OCI-LY7 (cell line): ENCODE data around the gene SYNE3. TPM values are rescaled to one million over a fixed set of nuclear protein-coding genes. Genes with fewer than 3 reads are reported as not detected.

ENCODE experiments used
- BruUV-seq: library from RNA; stranded (reverse); fragments of 400-500 nt; replicated peaks from 2 replicates; lab custom pipeline; 2021; lab: Mats Ljungman, UMichigan
- CTCF ChIA-PET: fragments of 300-600 bp; sonication (Branson Sonifier 250); formaldehyde crosslinking; loops from one replicate; lab custom pipeline; 2022; ENCODE audit warnings: antibody characterized with exemption; ENCODE audit not compliant: unreplicated experiment; lab: Charles Lee
- POLR2A ChIA-PET: fragments of 300-600 bp; sonication (Branson Sonifier 250); formaldehyde crosslinking; loops from one replicate; lab custom pipeline; 2022; ENCODE audit warnings: antibody characterized with exemption; lab: Charles Lee
- DNase-seq: peaks from one replicate; pipeline ENCODE4 v3.0.0-alpha.2; 2015; ENCODE audit warnings: low spot score
- H2AFZ ChIP-seq: fragments of 200-600 bp; sonication (generic), shearing (Covaris generic); 2 replicates; pipeline ENCODE4 v1.6.1; 2014; ENCODE audit warnings: mild to moderate bottlenecking, antibody characterized with exemption, low read length, moderate library complexity
- H3K27ac ChIP-seq: fragments of 200-600 bp; sonication (generic); 2 replicates; pipeline ENCODE4 v1.5.1; 2014; ENCODE audit warnings: mixed run types, low read depth, mild to moderate bottlenecking, moderate library complexity, low read length, inconsistent platforms; ENCODE audit not compliant: poor library complexity, severe bottlenecking
- H3K36me3 ChIP-seq: fragments of 200-600 bp; sonication (generic); 2 replicates; pipeline ENCODE4 v1.6.1; 2014; ENCODE audit warnings: mild to moderate bottlenecking, antibody characterized with exemption, low read length, moderate library complexity, mixed read lengths; ENCODE audit not compliant: insufficient read depth
- H3K4me1 ChIP-seq: fragments of 200-600 bp; sonication (generic); 2 replicates; pipeline ENCODE4 v1.5.1; 2014; ENCODE audit warnings: mild to moderate bottlenecking, low read length; ENCODE audit not compliant: insufficient read depth, poor library complexity, severe bottlenecking
- H3K4me2 ChIP-seq: fragments of 200-600 bp; sonication (generic); 2 replicates; pipeline ENCODE4 v1.6.1; 2014; ENCODE audit warnings: mild to moderate bottlenecking, low read length
- H3K4me3 ChIP-seq: fragments of 200-600 bp; sonication (generic); 2 replicates; pipeline ENCODE4 v1.5.1; 2014; ENCODE audit warnings: mild to moderate bottlenecking, low read depth, low read length; ENCODE audit not compliant: poor library complexity, severe bottlenecking
- H3K79me2 ChIP-seq: fragments of 200-600 bp; sonication (generic); 2 replicates; pipeline ENCODE4 v1.6.1; 2016; ENCODE audit warnings: low read depth, mild to moderate bottlenecking, low read length, moderate library complexity, mixed read lengths; ENCODE audit not compliant: insufficient read depth
- H3K9me2 ChIP-seq: fragments of 200-600 bp; sonication (generic); 2 replicates; pipeline ENCODE4 v1.6.1; 2016; ENCODE audit warnings: mild to moderate bottlenecking, low read length, mixed read lengths; ENCODE audit not compliant: insufficient read depth
- H3K9me3 ChIP-seq: fragments of 200-600 bp; sonication (generic); 2 replicates; pipeline ENCODE4 v1.6.1; 2014; ENCODE audit warnings: mild to moderate bottlenecking, mixed run types, low read length, mixed read lengths
- H4K20me1 ChIP-seq: fragments of 200-600 bp; sonication (generic); 2 replicates; pipeline ENCODE4 v1.6.1; 2014; ENCODE audit warnings: mild to moderate bottlenecking, antibody characterized with exemption, low read length, moderate library complexity, mixed read lengths; ENCODE audit not compliant: insufficient read depth
- EZH2phosphoT487 ChIP-seq: fragments of 200-600 bp; sonication (generic); IDR thresholded peaks from 2 replicates; pipeline ENCODE4 v1.6.1; 2018; ENCODE audit warnings: low read depth, borderline replicate concordance, mild to moderate bottlenecking, mixed run types, antibody characterized with exemption, low read length, moderate library complexity, mixed read lengths
- intact Hi-C: fragments of 100-400 bp; cut with micrococcal nuclease; formaldehyde crosslinking; loops from one replicate; pipeline ENCODE4 v1.10.0; 2022; ENCODE audit not compliant: unreplicated experiment
- total RNA-seq, 2 experiments: library from RNA; depleted of rRNA in 1 of 2; stranded (reverse); fragments of >200 nt in 1 of 2; shearing (Covaris generic) in 1 of 2; gene quantifications; 2 replicates each; pipeline ENCODE4 v1.2.3, GENCODE V29; 2014 to 2022
- TF ChIP-seq, protein P1 (sequence below): fragments of 200-600 bp; sonication (generic); conservative IDR thresholded peaks from 2 replicates; pipeline ENCODE4 v1.5.1; 2014; ENCODE audit warnings: mild to moderate bottlenecking, antibody characterized with exemption, low read length, moderate library complexity, mixed read lengths

SYNE3 gene
- total RNA-seq, 2 experiments from 2014 or later = 0.60 to 4.1 TPM

- no TSS peak for BruUV-seq
- Histone ChIP-seq H3K4me1 (peaks cover 44% of the 10 kb centered on the region), H3K9me2 (no peaks in the 10 kb centered on the region), H2AFZ (no peak overlapping the region), H4K20me1 (no peaks in the 10 kb centered on the region), H3K36me3 (no peaks in the 10 kb centered on the region), H3K4me3 (no peak overlapping the region), H3K79me2 (no peaks in the 10 kb centered on the region), H3K27ac (no peak overlapping the region), H3K9me3 (no peaks in the 10 kb centered on the region), H3K4me2 (no peak overlapping the region)
- CTCF ChIA-PET = interaction anchor here (1.0 to 1.3 kb wide), 2 partner anchors 15 to 16 kb away, joined by 3 to 4 read pairs; no protein-coding TSS in a partner anchor
- intact Hi-C loops = loop anchor here (10.0 kb wide), 1 partner anchor 196 kb away; no protein-coding TSS in a partner anchor
- POLR2A ChIA-PET = interaction anchor here (0.6 to 1.3 kb wide), 4 partner anchors 19 to 1836 kb away, joined by 3 to 5 read pairs (median 3); no protein-coding TSS in a partner anchor
- DNase-seq = no peak
- TF ChIP-seq, protein P1, sequence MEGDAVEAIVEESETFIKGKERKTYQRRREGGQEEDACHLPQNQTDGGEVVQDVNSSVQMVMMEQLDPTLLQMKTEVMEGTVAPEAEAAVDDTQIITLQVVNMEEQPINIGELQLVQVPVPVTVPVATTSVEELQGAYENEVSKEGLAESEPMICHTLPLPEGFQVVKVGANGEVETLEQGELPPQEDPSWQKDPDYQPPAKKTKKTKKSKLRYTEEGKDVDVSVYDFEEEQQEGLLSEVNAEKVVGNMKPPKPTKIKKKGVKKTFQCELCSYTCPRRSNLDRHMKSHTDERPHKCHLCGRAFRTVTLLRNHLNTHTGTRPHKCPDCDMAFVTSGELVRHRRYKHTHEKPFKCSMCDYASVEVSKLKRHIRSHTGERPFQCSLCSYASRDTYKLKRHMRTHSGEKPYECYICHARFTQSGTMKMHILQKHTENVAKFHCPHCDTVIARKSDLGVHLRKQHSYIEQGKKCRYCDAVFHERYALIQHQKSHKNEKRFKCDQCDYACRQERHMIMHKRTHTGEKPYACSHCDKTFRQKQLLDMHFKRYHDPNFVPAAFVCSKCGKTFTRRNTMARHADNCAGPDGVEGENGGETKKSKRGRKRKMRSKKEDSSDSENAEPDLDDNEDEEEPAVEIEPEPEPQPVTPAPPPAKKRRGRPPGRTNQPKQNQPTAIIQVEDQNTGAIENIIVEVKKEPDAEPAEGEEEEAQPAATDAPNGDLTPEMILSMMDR = no peak
- TF ChIP-seq EZH2phosphoT487 = no peak
Measured at GRCh38 chr14:95468448-95469133, 47.9 kb downstream of the SYNE3 start.

- Histone ChIP-seq H3K36me3 (no peaks in the 10 kb centered on the region), H2AFZ (no peak overlapping the region), H3K4me3 (no peak overlapping the region), H3K4me1 (peaks cover 44% of the 10 kb centered on the region), H3K27ac (no peak overlapping the region), H3K9me3 (no peaks in the 10 kb centered on the region), H4K20me1 (no peaks in the 10 kb centered on the region), H3K9me2 (no peaks in the 10 kb centered on the region), H3K79me2 (no peaks in the 10 kb centered on the region), H3K4me2 (no peak overlapping the region)
- intact Hi-C loops = loop anchor here (10.0 kb wide), 1 partner anchor 197 kb away; no protein-coding TSS in a partner anchor
- CTCF ChIA-PET = interaction anchor here (1.3 kb wide), 1 partner anchor 14 kb away, joined by 4 read pairs; no protein-coding TSS in a partner anchor
- DNase-seq = no peak
- BruUV-seq = no TSS peak
- POLR2A ChIA-PET = interaction anchor here (1.6 kb wide), 1 partner anchor 20 kb away, joined by 3 read pairs; no protein-coding TSS in a partner anchor
- TF ChIP-seq EZH2phosphoT487 = no peak
- TF ChIP-seq, protein P1 = no peak
Measured at GRCh38 chr14:95467657-95468056, 48.8 kb downstream of the SYNE3 start.
